CD4-positive, alpha-beta T cell treated with Interleukin-17A for 1 hour (primary cell): ENCODE measurements around the gene WASHC2C.
"Not testable (repeated sequence)": the region's sequence is repeated elsewhere in the genome, so short reads cannot be mapped to it uniquely, and the experiment has no call there.

ENCODE experiments used
- DNase-seq: peaks from one replicate; pipeline ENCODE4 v3.0.0-alpha.2; 2020

The WASHC2C gene

GRCh38 chr10:45763037-45763436 is 36.0 kb downstream of the WASHC2C start:
- DNase-seq, result not testable (repeated sequence)

DNA sequence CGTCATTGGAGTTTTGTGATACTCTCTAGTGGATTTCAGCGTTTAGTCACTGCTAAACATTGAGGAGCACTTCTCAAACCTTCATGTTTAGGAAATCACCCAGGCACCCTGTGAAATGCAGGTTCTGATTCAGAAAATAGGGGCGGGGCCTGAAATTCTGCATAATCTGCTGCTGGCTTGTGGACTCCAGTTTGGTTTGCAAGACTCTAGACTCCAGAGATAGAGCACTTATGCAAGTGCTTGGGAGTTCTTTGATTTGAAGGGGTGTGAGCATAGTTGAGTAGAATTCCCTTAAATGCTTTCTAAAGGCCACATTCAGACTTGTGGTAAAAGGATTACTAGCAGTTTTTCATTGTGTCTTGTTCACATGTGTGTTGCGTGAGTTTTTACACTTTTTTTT is 41.3 kb downstream of the WASHC2C start:
- DNase-seq, result not testable (repeated sequence)

DNA sequence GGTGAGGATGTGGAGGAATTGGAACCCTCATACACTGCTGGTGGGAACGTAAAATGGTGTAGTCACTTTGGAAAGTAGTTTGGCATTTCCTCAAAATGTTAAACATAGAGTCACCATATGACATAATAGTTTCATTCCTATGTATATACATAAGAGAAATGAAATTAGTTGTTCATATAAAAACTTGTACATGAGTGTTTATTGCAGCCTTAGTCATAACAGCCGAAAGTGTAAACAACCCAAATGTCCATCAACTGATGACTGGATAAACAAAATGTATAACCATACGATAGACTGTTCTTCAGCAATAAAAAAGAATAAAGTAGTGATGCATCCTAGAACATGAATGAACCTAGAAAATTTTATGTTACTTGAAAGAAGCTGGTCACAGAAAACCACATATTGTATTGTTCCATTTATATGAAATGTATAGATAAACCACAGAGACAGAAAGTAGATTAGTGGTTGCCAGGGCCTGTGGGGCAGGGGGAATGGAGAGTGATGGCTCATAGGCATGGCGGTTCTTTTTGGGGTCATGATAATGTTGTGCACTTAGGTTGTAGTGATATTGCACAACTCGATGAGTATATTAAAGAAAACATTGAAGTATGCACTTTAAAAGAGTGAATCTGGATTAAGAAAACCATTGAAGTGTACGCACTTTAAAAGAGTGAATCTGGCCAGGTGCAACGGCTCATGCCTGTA is 44.8 kb downstream of the WASHC2C start:
- DNase-seq, result not testable (repeated sequence)

- not testable (repeated sequence) for DNase-seq
Measured at GRCh38 chr10:45786217-45786616, 59.2 kb downstream of the WASHC2C start.

- not testable (repeated sequence) for DNase-seq
Measured at GRCh38 chr10:45787212-45787741, 60.2 kb downstream of the WASHC2C start.

DNA sequence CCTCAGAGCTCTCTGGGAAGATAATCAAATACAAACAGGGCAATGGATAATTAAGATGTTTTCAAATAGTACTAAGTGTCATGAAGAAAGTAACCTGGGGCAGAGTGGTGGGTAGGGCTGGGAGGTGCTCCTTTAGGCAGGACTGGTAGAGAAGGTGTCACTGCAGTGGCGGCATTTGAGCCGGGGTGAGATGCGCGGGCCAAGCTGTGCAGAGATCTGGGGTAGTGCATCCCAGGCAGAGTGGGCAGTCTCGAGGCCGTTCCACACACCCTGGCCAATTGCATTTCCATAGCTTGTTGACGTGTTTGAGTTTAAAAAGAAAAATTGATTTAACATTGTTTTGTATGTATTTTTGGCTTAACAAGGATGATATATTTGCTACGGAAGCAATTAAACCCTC is 62.9 kb downstream of the WASHC2C start:
- DNase-seq, result not testable (repeated sequence)

GRCh38 chr10:45790694-45791426 is 63.8 kb downstream of the WASHC2C start:
- DNase-seq, result not testable (repeated sequence)

GRCh38 chr10:45794761-45795160 is 67.7 kb downstream of the WASHC2C start:
- not testable (repeated sequence) for DNase-seq

DNA sequence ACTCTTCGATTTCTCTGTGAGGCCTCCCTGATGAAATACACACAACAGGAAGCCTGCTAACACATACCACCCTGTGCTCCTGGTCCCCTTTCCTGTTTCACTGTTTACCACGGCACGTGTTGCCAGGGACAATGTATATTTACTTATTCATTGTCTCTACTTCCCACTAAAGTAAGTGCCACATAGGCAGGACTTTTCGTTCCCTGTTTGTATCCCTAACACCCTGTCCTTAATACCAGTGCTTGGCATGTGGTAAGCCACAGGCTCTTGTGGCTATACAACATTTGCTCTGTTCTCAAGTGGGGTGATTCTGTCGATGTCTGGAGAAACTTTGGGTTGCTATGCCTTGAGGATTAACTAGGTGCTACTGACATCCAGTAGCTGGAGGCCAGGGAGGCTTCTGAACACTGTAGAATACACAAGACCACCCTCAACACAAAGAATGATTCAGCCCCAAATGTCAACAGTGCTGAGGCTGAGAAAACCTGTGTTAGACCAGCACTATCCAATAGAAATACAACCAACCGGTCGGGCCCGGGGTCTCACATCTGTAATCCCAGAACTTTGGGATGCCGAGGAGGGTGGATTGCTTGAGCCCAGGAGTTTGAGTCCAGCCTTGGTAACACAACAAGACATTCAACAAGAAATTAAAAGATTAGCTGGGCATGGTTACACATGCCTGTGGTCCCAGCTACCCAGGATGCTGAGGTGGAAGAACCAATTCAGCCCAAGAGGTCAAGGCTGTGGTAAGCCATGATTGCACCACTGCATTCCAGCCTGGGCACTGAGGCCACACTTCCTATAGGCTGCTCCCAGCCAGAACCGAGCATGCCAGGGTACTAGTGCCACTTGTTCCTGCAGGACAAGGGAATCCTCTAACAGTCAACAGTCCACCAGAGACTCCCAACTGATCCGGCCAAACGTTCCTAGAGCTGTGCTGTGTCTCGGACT is 76.3 kb downstream of the WASHC2C start:
- DNase-seq, result not testable (repeated sequence)

GRCh38 chr10:45804996-45805395 is 77.9 kb downstream of the WASHC2C start:
- DNase-seq, result not testable (repeated sequence)

DNA sequence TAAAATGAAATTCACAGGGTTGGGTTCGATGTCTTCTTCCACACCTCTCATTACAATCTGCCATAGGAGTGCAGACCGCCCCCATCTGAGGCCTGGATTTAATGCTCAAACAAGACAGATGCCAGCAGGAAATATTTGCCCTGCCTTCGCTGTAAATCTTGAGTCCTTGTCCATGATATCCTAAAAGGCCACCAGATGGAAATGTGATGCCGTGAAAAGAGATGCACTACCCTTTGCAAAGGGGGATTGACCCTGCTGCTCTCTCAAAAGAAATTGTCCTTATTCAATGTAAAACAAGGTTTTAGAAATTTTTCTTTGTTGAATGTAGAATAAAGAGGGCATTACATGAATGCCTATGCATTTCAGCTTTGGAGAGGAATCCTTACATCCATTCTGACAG is 82.8 kb downstream of the WASHC2C start:
- no peak for DNase-seq

DNA sequence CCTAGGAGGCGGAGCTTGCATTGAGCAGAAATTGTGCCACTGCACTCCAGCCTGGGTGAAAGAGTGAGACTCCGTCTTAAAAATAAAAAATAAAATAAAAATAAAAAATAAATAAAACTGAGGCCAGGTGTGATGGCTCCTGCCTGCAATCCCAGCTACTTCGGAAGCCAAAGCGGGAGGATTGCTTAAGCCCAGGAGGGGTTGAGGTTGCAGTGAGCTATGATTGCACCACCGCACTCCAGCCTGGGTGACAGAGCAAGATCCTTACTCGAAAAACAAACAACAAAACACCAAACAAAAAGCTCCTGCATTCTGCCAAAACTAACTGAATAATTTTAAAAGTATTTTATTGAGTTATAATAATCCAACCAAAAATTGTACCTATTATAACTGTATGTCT is 84.0 kb downstream of the WASHC2C start:
- no peak for DNase-seq

- DNase-seq, result not testable (repeated sequence)
Measured at GRCh38 chr10:45812959-45813358, 85.9 kb downstream of the WASHC2C start.

DNA sequence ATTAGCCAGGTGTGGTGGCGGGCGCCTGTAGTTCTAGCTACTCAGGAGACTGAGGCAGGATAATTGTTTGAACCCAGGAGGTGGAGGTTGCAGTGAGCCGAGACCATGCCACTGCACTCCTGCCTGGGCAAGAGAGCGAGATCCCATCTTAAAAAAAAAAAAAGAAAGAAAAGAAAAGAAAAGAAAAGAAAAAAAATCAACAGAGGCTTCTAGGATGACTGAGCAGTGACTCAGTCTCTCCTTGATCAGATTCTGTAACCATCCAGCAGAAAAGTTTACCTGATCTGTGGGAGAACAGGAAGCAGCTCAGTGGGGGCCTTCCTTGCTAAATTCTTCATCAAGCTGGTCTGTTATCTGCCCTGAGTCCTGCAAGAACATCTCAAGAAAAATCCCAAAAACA is 87.1 kb downstream of the WASHC2C start:
- DNase-seq, result not testable (repeated sequence)

DNA sequence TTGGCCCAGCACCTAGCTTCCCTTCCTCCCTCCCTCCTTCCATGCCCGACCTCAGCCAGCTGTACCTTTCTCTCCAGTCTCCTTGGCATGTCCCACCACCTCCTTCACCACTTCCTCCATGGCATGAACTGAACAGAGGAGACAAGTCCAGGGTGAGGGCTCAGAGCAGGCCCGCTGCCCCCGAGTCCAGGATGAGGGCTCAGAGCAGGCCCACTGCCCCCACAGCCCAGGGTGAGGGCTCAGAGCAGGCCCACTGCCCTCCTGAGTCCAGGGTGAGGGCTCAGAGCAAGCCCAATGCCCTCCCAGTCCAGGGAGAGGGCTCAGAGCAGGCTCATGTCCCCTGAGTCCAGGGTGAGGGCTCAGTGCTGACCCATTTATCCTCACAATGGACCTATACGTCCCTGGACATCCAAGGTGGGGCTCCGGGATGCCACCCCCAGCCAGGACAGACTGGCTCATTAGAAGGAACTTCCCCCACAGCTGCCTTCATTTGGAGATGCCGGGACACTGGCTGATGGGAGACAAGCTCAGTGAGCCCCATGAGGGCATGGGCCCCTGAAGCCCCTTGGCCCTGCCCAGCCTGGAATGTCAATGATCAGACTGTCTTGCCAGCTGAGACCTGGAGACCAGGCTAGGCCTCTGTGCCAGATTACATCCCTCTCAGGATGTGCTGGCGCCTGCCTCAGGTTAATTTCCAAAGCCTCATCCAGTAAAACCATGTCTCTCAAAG is 90.2 kb downstream of the WASHC2C start:
- no peak for DNase-seq

DNA sequence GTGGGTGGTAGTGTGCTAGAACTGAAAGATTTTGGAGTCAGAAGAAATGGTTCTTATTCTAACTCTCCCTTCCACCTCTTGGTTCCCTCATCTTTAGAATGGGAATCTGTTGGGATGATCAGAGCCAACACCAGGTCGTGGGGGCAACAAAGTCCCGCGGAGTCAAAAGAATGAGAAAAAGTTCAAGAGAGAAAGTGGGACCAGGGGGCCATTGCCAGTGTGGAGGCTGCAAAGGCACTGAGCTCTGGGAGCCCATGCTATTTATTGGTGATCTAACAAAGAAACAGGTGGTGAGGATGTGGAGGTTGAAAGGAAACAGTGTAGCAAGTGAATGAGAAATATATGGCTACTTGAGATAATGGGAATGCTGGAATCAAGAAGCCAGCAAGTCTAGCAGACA is 90.8 kb downstream of the WASHC2C start:
- DNase-seq, result no peak

DNA sequence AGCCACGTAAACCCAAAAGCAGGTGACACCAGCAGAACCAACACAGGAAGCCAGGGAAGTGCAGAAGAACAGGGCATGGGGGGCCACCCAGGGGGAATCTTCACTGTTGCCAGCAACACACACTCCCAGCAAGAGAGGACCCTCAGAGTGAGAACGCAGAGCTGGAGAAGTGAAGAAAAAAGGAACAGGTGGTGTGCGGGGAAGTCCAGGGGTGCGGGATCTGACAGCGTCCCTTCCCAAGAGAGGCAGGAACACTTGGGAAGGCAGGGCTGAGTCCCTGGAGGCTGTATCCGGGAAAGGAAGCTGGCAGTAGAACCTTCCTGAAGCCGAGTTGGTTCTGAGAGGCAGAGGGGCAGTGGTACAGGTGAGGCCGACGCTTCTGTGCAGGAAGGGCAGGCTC is 92.5 kb downstream of the WASHC2C start:
- no peak for DNase-seq

GRCh38 chr10:45820107-45820830 is 93.2 kb downstream of the WASHC2C start:
- DNase-seq, result not testable (repeated sequence)

GRCh38 chr10:45822918-45823317 is 95.9 kb downstream of the WASHC2C start:
- not testable (repeated sequence) for DNase-seq
